Neural cell (in vitro differentiated cells): ENCODE measurements around the gene GCNT2. TPM values are rescaled to one million over a fixed set of nuclear protein-coding genes. Genes with fewer than 3 reads are reported as not detected.

Experiments used
- H2AFZ ChIP-seq: fragments of 200-600, 300-800 bp; sonication (generic), shearing (Covaris generic); 2 replicates; pipeline ENCODE4 v1.6.0; 2014; ENCODE audit warnings: low read depth, mild to moderate bottlenecking, antibody characterized with exemption, low read length, moderate library complexity
- H3F3A ChIP-seq: fragments of 200-600 bp; shearing (Covaris generic); 2 replicates; pipeline ENCODE4 v1.6.1; 2016; ENCODE audit warnings: mild to moderate bottlenecking, moderate library complexity, mixed read lengths, antibody characterized with exemption, low read length; ENCODE audit not compliant: insufficient read depth, poor library complexity, severe bottlenecking
- H3K27ac ChIP-seq: fragments of 200-600, 300-800 bp; sonication (generic), shearing (Covaris generic); 2 replicates; pipeline ENCODE4 v1.5.1; 2014; ENCODE audit warnings: mild to moderate bottlenecking, low read length, moderate library complexity
- H3K27me3 ChIP-seq: fragments of 300-800, 200-600 bp; sonication (generic), shearing (Covaris generic); 2 replicates; pipeline ENCODE4 v1.6.0; 2014; ENCODE audit warnings: mild to moderate bottlenecking, low read depth, low read length, moderate library complexity; ENCODE audit not compliant: insufficient read depth
- H3K36me3 ChIP-seq: fragments of 300-800, 200-600 bp; sonication (generic), shearing (Covaris generic); 2 replicates; pipeline ENCODE4 v1.5.1; 2014; ENCODE audit warnings: mild to moderate bottlenecking, antibody characterized with exemption, low read length, moderate library complexity; ENCODE audit not compliant: insufficient read depth
- H3K4me2 ChIP-seq: fragments of 300-800, 200-600 bp; sonication (generic), shearing (Covaris generic); 2 replicates; pipeline ENCODE4 v1.6.0; 2014; ENCODE audit warnings: mild to moderate bottlenecking, low read length
- H3K4me3 ChIP-seq: fragments of 300-800, 200-600 bp; sonication (generic), shearing (Covaris generic); 2 replicates; pipeline ENCODE4 v1.5.1; 2014; ENCODE audit warnings: mild to moderate bottlenecking, low read length, moderate library complexity
- H3K79me2 ChIP-seq: fragments of 200-600 bp; shearing (Covaris generic); replicated peaks from 2 replicates; pipeline ENCODE4 v1.6.0; 2014; ENCODE audit warnings: mild to moderate bottlenecking, low read length, moderate library complexity; ENCODE audit not compliant: insufficient read depth
- H3K9ac ChIP-seq: fragments of 300-800, 200-600 bp; sonication (generic), shearing (Covaris generic); 2 replicates; pipeline ENCODE4 v1.6.1; 2016; ENCODE audit warnings: mild to moderate bottlenecking, low read length, mixed read lengths
- H3K9me2 ChIP-seq: fragments of 200-600 bp; shearing (Covaris generic); 2 replicates; pipeline ENCODE4 v1.6.1; 2016; ENCODE audit warnings: mild to moderate bottlenecking, low read length, mixed read lengths; ENCODE audit not compliant: insufficient read depth
- H3K9me3 ChIP-seq: fragments of 200-600, 300-800 bp; sonication (generic), shearing (Covaris generic); 2 replicates; pipeline ENCODE4 v1.6.1; 2016; ENCODE audit warnings: mild to moderate bottlenecking, mixed run types, low read length, moderate library complexity, mixed read lengths
- H4K20me1 ChIP-seq: fragments of 200-600 bp; shearing (Covaris generic); 2 replicates; pipeline ENCODE4 v1.6.1; 2016; ENCODE audit warnings: mild to moderate bottlenecking, mixed run types; ENCODE audit not compliant: insufficient read depth
- EP300 ChIP-seq: fragments of 450-650 bp; conservative IDR thresholded peaks from 2 replicates; pipeline ENCODE4 v1.6.1; 2014; ENCODE audit warnings: antibody characterized with exemption, mild to moderate bottlenecking, moderate library complexity; ENCODE audit not compliant: poor library complexity, severe bottlenecking
- EZH2 ChIP-seq: fragments of 200-600, 300-800 bp; shearing (Covaris generic), sonication (generic); IDR thresholded peaks from 2 replicates; pipeline ENCODE4 v1.6.1; 2014; ENCODE audit warnings: antibody characterized with exemption, low read length, borderline replicate concordance, mild to moderate bottlenecking; ENCODE audit not compliant: insufficient read depth, poor library complexity, severe bottlenecking
- MXI1 ChIP-seq: fragments of 450-650 bp; conservative IDR thresholded peaks from 2 replicates; pipeline ENCODE4 v1.6.1; 2014; ENCODE audit warnings: antibody characterized with exemption, mild to moderate bottlenecking; ENCODE audit not compliant: poor library complexity, severe bottlenecking
- POLR2AphosphoS5 ChIP-seq: IDR thresholded peaks from 2 replicates; pipeline ENCODE4 v1.6.1; 2012
- RAD21 ChIP-seq: fragments of 450-650 bp; conservative IDR thresholded peaks from 2 replicates; pipeline ENCODE4 v1.6.1; 2014; ENCODE audit warnings: antibody characterized with exemption, mild to moderate bottlenecking, moderate library complexity
- SMC3 ChIP-seq: fragments of 450-650 bp; conservative IDR thresholded peaks from 2 replicates; pipeline ENCODE4 v1.6.1; 2014; ENCODE audit warnings: antibody characterized with exemption, mild to moderate bottlenecking, moderate library complexity; ENCODE audit not compliant: poor library complexity
- polyA plus RNA-seq: library from polyadenylated mRNA; depleted of rRNA; stranded (reverse); fragments of >200 nt; gene quantifications from 2 replicates; pipeline ENCODE4 v1.2.3, GENCODE V29; 2014
- TF ChIP-seq, protein P1 (sequence below): fragments of 450-650 bp; IDR thresholded peaks from 2 replicates; pipeline ENCODE4 v1.5.1; 2014; ENCODE audit warnings: antibody characterized with exemption, mild to moderate bottlenecking, moderate library complexity; ENCODE audit not compliant: poor library complexity, severe bottlenecking

The GCNT2 gene
- polyA plus RNA-seq, 1 donor from 2014 or later, result 9.4 TPM

GRCh38 chr6:10522929-10523573 is 1.9 kb downstream of the GCNT2 start:
- H4K20me1 ChIP-seq, result no peaks in the 10 kb centered on the region
- no peak overlapping the region for H3K4me3 ChIP-seq
- no peaks in the 10 kb centered on the region for H3F3A ChIP-seq
- H3K27ac ChIP-seq, result no peak overlapping the region
- TF ChIP-seq SMC3, result no peak
- TF ChIP-seq EZH2, result no peak
- no peak for TF ChIP-seq RAD21
- TF ChIP-seq, protein P1, sequence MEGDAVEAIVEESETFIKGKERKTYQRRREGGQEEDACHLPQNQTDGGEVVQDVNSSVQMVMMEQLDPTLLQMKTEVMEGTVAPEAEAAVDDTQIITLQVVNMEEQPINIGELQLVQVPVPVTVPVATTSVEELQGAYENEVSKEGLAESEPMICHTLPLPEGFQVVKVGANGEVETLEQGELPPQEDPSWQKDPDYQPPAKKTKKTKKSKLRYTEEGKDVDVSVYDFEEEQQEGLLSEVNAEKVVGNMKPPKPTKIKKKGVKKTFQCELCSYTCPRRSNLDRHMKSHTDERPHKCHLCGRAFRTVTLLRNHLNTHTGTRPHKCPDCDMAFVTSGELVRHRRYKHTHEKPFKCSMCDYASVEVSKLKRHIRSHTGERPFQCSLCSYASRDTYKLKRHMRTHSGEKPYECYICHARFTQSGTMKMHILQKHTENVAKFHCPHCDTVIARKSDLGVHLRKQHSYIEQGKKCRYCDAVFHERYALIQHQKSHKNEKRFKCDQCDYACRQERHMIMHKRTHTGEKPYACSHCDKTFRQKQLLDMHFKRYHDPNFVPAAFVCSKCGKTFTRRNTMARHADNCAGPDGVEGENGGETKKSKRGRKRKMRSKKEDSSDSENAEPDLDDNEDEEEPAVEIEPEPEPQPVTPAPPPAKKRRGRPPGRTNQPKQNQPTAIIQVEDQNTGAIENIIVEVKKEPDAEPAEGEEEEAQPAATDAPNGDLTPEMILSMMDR, result no peak
- H3K79me2 ChIP-seq, result no peaks in the 10 kb centered on the region
- no peaks in the 10 kb centered on the region for H3K9me3 ChIP-seq
- H3K9ac ChIP-seq, result no peak overlapping the region
- no peaks in the 10 kb centered on the region for H3K9me2 ChIP-seq
- no peaks in the 10 kb centered on the region for H3K36me3 ChIP-seq
- H3K27me3 ChIP-seq, result no peaks in the 10 kb centered on the region
- no peak overlapping the region for H3K4me2 ChIP-seq
- H2AFZ ChIP-seq, result no peak overlapping the region

DNA sequence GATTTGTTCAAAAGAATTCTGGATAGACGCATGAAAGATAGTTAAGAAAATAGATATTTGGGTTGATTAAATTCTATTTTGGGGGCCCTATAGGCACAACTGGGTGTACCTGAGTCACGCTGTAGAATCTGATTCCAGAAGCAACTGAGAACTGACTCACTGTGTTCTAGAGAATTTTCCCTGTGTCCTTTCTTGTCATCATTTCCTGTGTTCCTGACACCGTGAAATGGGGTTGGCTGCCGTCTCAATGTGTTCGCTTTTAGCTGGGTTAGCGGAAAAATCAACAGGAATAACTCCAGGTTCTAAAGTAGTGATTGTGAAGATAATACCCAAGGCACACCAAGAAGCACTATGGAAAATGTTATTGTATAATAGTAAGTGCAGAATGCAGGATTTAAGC is 5.0 kb downstream of the GCNT2 start:
- Histone ChIP-seq H3K9me3 (no peaks in the 10 kb centered on the region), H2AFZ (no peak overlapping the region), H3K9ac (no peak overlapping the region), H4K20me1 (no peaks in the 10 kb centered on the region), H3K27me3 (no peaks in the 10 kb centered on the region), H3K4me3 (no peak overlapping the region), H3K4me2 (no peak overlapping the region), H3F3A (no peaks in the 10 kb centered on the region), H3K79me2 (no peaks in the 10 kb centered on the region), H3K36me3 (no peaks in the 10 kb centered on the region), H3K9me2 (no peaks in the 10 kb centered on the region), H3K27ac (no peak overlapping the region)
- no peak for TF ChIP-seq EZH2
- TF ChIP-seq, protein P1, result no peak
- TF ChIP-seq EP300, result no peak
- TF ChIP-seq SMC3, result no peak
- no peak for TF ChIP-seq MXI1

DNA sequence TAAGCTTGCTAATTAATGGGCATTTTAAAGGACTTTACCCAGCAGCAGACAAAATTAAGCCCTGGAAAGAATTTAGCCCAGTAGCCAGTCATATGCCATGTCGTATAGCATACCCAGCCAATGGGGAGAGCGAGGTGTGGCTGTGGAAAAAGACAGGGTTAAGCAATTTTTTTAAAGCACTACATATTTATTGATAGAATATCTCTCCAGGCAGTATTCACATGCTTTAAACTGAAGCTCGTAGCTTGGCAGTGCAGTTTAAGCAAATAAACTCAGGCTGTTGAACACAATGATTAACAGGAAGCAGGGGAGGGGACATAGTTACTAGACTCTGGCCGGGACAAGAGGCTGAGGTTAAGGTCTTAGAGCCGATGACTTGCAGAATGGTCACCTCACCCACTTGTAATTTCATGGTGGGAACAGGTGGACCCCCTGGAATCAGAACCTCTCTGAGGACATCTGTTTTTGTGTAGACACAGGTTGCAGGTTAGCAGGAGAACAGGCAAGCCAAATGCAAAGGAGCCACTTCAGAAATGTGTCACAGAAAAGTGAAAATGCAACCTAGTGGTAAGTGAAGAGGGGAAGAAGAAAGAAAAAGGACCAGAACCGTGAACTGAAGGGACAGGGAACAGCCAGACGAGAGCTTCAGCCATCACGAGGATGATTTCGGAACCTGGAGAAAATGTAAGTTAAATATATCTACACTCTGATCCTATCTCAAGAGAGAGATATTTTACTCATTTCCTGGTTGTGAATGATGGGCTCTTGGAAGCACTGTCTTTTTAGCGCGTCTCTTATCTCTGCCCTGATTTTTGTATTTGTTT is 7.2 kb downstream of the GCNT2 start:
- H3K4me3 ChIP-seq, result no peak overlapping the region
- no peak overlapping the region for H3K27ac ChIP-seq
- no peaks in the 10 kb centered on the region for H3F3A ChIP-seq
- no peaks in the 10 kb centered on the region for H3K27me3 ChIP-seq
- no peak overlapping the region for H3K9ac ChIP-seq
- H3K9me2 ChIP-seq, result no peaks in the 10 kb centered on the region
- H3K4me2 ChIP-seq, result no peak overlapping the region
- H3K36me3 ChIP-seq, result no peaks in the 10 kb centered on the region
- no peaks in the 10 kb centered on the region for H3K9me3 ChIP-seq
- TF ChIP-seq POLR2AphosphoS5 (no peak), RAD21 (no peak), EP300 (no peak)
- no peak overlapping the region for H2AFZ ChIP-seq
- no peaks in the 10 kb centered on the region for H3K79me2 ChIP-seq
- no peaks in the 10 kb centered on the region for H4K20me1 ChIP-seq
